ENCODE data around the gene TCP11L2.

DNA sequence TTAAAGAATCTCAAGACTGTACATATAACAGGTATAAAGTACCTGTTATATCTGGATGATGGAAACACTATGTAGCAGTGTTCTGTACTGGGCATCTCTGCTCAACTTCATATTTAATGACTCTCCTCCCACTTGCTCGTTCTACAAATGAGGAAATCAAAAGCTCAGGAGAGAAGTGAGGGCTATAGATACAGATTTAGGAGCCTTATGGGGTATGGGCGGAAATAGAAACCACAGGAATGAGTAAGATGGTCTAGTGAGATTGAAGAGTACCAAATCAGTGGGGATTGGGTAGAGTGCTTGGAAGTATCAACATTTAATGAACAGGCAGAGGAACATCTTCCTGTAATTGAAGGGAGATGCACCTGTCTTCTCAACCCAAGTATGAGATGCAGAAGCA lies 31.2 kb downstream of the TCP11L2 start:
- no peak for TF ChIP-seq EZH2 (optimal IDR thresholded peaks at IDR 0.05; ENCODE audit: low read depth, low read length)
- TF ChIP-seq, protein P1, sequence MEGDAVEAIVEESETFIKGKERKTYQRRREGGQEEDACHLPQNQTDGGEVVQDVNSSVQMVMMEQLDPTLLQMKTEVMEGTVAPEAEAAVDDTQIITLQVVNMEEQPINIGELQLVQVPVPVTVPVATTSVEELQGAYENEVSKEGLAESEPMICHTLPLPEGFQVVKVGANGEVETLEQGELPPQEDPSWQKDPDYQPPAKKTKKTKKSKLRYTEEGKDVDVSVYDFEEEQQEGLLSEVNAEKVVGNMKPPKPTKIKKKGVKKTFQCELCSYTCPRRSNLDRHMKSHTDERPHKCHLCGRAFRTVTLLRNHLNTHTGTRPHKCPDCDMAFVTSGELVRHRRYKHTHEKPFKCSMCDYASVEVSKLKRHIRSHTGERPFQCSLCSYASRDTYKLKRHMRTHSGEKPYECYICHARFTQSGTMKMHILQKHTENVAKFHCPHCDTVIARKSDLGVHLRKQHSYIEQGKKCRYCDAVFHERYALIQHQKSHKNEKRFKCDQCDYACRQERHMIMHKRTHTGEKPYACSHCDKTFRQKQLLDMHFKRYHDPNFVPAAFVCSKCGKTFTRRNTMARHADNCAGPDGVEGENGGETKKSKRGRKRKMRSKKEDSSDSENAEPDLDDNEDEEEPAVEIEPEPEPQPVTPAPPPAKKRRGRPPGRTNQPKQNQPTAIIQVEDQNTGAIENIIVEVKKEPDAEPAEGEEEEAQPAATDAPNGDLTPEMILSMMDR (IDR thresholded peaks at IDR 0.05; ENCODE audit: low read length), result no peak
